NCI-H2227 (cell line): ENCODE results near the gene FMN2.
"Not testable (repeated sequence)": the region's sequence is repeated elsewhere in the genome, so short reads cannot be mapped to it uniquely, and the experiment has no call there.

Source experiments
- DNase-seq: peaks from one replicate; lab custom pipeline; 2025; ENCODE audit not compliant: unreplicated experiment; lab: John Stamatoyannopoulos, UW

Gene FMN2

DNA sequence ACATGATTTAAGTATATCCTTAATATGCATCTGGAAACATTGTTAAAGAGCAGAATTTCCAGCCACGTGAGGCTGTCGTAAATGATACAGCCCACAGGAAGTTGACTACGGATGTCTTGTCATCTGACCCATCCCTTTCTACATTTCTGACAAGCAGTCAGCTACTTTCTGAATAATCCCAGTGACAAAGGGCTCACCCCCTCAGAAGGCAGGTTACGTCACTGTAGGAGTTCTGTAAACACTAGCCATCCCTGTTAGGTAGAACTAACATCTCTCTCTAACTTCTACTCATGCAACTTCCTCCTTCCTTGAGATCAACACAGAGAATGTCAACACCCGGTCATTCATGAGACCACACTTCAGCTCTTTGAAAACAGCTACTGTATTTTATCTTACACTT is 261.1 kb downstream of the FMN2 start:
- DNase-seq, result no peak

DNA sequence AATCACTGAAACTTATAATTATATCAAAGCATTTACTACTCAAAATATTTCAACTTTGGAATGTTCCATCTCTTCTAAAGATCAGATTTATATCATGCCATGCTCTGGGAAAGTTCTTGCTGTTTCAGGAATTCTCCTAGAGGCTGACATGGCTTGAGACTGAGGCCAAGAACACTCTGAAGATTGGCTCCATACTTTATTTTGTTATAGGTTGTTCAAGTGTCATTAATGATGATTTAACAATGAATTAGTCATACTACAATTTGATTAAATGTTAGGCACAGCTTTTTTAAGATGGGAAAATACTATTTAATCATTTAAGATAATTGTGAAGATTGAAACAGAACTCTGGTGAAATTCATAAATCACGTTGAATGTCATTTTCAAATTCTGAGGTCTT is 264.9 kb downstream of the FMN2 start:
- DNase-seq, result no peak

DNA sequence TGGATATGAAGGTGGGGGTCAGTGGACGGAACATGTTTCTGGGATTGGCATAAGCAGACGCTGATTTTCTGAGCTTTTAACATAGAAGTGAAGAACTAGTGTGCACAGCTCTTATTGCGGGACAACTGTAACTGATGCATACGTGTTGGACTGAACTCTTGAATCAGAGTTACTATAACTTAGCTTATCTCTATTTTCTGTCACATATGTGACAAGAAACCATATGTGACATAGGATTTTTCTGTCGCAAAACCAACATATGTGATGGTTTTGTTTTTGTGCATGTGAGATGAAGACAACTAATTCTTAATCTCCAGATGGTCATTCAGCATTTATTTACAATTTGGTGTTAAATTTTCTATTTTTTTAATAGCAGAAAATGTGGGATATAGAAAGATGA is 270.4 kb downstream of the FMN2 start:
- no peak for DNase-seq

DNA sequence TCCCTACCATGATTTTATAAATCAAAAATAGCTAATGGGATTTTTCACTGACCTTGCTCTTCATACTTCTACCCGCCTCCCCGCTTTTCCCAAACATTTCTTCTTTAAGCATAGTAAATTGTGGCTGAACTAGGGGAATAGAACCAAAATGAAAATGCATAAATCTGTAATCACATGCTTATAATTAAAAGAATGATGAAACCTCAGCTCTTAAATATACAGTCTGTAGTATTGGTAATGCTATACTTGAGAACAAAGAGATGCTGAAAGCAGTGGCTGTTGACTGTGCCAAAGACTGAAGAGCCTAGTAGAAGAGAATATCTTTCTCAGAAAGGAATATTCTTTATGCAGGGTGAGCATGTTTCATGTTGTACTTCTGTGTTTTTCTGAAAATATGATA is 271.1 kb downstream of the FMN2 start:
- no peak for DNase-seq

DNA sequence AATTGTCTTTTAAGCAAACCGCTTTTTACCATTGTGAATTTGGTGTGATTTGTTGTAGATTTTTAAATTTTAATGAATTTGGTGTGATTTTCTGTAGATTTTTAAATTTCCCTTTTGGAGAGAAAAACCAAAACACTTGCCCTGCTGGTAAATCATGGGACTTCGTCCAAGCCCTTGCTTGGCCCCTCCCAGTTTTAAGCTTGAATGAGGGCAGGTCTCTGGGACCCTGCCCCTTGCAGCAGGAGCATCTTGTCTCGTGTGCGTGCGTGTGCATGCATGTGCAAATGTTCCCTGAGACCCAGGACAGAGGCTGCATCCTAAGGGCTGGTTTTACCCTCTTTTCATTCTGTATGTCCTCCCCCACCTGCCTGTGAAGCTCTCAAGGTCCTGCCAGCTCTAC is 271.6 kb downstream of the FMN2 start:
- no peak for DNase-seq

DNA sequence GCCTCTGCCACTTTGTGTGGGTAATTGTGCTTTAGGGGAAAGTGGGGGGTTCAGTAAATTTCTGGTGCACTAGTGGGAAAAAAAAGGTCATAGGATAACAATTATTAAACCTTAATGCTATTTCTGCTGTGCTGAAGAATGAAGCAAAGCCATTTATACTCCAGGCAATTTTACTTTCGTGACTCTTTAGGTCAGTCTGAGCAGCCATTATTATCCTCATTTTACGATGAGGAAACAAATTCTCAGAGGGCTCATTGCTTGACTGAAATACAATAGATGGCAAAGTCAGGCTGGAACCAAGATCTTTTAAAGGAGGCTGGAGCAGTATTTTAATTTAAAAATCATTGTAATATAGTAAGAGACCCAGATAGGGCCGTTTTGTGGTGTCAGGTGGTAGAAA is 272.2 kb downstream of the FMN2 start:
- DNase-seq, result no peak

DNA sequence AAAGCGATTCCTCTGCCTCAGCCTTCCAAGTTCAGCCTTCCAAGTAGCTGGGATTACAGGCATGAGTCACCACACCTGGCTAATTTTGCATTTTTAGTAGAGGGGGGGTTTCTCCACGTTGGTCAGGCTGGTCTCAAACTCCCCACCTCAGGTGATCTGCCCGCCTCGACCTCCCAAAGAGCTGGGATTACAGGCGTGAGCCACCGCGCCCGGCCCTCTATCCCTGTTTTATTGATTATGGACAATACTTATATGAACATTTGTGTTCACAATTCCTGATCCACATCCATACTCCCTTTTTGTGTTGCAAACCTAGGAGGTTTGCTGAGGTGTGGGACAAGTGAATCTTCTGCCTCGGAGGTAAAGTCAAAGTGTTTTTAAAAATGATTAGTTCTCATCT is 275.0 kb downstream of the FMN2 start:
- no peak for DNase-seq

DNA sequence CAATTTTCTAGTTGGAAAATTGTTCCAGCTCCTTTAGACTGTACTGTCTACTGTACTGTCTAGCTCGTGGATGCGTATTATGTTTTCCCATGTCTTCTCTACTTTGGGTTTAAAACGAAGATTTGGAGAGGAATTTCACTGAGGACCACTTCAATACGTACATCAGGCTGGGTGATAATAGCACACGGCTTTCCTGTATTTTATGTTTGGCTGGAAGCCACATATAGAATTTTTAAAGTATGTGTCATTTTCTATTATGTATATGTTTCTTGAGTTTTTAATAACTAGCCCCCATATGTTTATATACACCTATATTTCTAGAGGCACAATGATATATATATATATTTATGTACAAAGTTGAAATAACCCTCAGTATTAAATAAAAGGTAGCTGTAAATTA is 293.9 kb downstream of the FMN2 start:
- no peak for DNase-seq

DNA sequence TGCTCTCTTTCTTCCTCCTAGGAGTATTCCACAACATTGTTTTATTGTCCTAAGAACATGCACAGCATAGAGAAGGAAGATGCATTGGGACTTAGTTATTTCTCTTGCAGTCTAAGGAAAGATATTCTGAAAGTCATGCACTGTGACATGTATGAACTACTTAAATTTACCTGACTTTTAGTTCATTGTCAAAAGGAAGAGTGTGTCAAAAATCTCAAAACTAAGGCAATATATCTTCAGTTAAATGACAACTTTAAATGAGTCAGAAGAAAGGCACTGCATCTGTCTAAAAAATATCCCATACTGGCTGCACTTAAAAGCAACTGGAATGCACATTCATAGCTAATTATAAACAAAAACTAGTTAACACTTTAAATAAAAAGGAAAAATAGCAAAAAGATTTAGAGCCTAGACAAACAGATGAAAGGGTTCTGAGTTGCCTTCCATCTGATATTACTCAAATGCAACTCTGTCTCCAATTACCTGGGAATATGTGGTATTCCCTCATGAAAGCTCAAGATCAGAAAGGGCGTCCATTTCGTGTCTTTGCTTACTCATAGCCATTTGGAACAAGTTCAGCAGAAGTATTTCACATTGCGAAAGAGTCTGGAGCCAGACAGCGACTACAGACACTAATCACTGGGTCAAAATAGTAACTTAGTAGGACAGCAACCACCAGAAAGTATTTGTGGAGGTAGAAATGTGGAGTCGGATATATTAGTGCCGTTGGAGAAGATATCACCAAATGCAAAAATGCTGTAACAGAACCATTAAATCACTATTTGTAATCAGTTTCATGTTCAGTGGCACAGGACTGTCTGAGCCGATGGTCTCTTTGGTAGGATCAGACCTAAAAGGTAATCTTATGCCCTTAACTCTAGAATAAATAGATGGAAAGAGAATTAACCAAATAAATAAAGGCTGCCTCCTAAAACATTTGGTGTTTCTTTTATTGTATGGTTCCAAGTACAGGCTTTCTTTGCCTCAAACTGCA is 294.6 kb downstream of the FMN2 start:
- DNase-seq, result no peak

DNA sequence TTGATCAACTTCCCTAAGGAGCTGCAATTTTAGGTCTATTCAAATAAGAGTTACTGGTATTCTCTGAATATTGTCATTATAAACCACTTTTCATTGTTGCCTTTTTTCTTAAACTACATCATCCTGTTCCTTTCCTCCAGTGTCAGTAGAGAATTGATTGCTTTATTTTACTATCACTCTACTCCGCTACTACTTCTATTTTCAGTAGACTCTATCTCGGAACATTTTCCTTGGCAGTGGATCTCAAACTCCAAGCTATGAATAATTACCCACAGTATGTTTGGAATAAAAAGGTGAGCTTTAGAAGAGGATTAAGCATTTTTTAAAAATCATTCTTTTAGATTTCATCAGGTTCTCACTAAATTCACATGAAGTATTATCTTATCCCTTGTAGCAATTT is 295.4 kb downstream of the FMN2 start:
- DNase-seq, result no peak

DNA sequence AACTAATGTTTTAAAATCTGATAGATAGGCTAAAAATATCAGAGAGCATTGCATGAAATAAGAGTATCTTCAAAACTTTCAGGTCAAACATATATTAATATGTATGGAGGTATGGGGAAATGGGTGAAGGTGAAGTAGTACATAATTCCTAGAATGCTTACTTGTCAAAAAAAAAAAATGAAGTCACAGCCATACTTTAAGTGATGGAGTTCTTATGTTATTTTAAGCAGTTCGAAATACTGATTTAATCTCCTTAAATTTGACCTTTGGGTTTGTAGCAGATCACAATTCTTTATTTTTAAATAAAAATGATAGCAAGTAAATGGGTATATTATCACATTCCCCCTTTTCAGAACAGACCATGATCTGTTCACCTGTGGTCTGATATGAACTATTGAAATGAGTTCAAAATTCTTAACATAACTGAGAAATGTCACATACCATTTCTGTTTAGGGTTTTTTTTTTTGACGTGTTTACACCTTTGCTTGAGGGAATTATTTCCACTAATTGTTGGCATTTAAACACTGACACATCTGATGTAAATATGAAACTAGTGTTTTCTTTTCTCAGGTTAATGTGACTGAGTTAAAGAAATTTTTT is 300.1 kb downstream of the FMN2 start:
- no peak for DNase-seq

DNA sequence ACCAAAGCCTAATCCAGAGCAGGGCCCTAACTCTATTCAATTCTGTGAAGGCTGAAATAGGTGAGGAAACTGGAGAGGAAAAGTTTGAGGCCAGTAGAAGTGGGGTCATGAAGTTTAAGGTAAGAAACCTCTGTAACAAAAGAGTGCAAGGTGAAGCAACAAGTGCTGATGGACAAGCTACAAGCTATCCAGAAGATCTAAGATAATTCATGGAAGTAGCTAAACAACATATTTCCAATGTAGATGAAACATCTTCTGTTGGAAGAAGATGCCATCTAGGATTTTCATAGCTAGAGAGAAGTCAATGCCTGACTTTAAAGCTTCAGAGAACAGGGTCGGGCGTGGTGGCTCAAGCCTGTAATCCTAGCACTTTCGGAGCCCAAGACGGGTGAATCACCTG is 302.7 kb downstream of the FMN2 start:
- no peak for DNase-seq

DNA sequence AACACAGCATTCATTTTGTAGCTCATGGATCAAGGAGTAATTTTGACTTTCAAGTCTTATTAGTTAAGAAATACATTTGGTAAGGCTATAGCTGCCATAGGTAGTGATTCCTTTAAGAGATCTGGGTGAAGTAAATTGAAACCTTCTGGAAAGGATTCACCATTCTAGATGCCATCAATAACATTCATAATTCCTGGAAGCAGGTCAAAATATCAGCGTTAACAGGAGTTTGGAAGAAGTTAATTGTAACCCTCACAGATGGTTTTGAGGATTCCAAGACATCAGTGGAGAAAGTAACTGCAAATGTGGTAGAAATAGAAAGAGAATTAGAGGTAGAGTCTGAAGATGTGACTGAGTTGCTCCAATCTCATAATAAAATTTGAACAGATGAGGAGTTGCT is 303.7 kb downstream of the FMN2 start:
- DNase-seq, result no peak

DNA sequence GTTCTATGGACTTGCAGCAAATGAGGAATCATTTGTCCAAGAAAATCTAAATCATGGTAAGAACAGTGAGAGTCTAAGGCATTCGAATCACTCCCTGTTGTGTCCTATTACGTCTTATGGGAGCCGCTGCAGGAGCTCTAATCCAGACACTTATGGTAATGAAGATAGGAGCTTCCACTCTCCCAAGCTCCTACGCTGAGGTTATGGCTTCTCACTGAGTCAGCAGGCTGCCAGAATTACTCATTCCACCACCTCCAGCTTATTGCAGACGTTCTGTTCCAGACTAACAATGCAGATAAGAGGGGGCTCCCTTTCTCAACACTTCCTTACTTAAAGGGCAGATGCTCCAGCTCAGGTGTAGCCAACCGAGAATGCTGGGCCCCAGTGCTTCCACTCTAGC is 307.7 kb downstream of the FMN2 start:
- DNase-seq, result no peak

DNA sequence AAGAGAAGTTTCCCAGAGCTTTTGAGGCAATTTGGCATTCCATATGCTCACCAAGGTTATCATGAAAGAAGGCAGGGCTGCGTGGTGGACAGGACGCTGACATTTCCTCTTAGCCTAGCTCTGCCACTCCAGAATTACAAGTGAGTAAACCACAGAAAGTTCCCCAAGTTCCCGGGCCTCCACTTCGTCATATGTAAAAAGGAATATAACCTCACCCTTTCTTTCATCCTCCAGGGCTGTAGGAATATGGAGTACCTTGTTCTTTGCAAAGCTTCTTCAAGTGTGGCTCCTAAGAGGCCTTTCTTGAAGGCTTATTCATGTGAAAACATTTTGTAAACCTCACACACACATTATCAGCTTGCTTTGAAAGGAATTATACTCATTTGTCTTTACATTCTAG is 310.0 kb downstream of the FMN2 start:
- DNase-seq, result no peak

DNA sequence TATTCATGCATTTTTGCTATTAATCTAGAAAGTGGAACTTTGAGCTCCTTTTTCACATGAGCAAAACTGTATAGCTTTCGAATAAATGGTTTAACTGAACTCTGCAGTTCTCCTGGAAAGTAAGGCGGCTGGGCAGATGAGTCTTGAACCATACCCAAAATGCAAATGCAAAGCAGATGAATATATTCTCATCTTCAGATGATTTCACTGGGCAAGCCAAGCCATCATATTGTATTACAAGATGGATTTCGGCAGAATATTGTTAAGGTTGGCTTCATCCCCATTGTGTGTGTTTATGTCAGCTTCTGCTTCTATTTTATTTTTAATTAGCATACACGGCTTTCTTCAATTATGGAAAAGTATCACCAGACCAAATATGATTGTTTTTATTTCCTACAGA is 310.6 kb downstream of the FMN2 start:
- no peak for DNase-seq

DNA sequence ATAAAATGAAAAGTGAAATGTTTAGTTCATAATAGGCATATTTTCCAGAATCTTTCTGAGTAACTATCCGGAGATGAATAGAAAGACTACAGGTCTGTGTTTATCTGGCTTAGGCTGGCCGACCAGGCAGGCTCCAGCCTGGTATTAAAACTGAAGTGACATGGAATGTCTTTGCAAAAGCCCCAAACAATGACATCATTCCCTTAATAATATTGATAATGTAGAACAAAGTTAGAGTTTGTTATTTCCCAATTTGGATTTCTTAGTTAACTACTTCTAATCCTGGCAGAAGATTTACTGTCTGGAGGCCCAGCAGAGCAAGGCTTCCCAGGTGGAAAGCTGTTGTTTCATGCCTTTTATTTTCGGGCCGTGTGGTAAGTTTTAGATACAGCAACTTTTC is 312.6 kb downstream of the FMN2 start:
- no peak for DNase-seq

DNA sequence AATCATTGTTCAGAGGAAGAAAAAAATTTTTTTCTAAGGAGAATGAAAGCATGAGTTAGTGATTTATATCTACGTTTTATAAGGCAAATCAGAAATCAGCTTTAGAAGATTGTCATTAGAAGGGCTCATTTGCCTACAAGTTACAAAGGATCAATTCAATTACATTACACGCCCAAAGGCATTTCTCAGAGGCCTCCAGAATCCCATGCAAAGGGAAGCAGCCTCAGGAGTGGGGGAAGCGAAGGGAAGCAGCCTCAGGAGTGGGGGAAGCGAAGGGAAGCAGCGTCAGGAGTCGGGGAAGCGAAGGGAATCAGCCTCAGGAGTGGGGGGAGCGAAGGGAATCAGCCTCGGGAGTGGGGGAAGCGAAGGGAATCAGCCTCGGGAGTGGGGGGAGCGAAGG is 314.1 kb downstream of the FMN2 start:
- no peak for DNase-seq

DNA sequence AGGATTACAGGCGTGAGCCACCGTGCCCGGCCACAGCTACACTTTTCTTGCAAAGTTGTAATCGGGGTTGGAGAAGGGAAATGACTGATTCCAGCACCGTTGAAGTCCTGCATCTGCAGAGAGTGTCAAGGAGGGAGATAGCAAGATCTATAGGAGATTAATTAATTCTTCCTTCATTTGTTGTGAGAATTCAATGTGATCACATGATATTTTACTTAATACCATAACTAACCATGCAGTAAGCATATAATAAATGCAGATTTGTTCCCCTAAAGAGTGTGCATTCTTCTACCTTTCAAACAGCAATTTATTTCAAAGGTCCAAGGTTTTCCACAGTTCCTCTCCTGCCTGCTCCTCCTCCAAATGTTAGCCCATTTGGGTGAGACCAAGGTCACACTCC is 315.7 kb downstream of the FMN2 start:
- no peak for DNase-seq

DNA sequence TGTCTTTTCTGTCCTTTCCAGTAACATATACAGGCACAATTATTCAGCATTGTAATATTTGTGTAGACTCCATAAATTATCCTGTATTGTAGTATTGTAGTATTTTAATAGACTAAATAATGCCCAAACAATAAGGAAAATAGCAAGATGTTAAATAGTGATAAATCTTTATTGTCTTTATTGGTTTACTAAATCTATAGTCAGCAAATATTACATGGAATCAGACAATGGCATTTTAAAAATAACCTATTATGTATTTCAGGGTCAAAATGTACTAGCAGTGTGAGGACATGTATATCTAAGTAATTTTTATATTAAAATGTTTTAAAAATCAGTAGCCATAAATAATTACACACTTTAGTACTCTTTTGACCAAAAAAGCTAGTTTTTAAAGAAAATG is 317.9 kb downstream of the FMN2 start:
- DNase-seq, result no peak

DNA sequence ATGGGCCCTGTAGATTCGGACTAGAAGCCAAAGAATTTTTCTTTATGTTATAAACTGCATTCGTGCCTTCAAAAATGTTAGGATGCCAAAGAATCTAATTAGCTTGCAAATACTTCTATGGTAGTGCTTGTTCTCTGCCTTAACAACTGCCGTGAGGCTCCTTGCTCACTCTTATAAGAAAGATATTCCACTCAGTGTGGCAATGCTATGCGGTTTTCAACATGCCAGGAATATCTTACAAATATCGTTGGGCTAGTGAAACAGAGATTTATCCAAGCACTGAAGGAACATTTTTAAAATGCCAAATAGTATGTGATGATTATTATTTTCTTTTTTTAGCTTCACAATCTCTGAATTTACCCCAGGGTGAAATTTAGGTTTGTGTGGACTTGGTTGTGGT is 322.0 kb downstream of the FMN2 start:
- DNase-seq, result no peak

DNA sequence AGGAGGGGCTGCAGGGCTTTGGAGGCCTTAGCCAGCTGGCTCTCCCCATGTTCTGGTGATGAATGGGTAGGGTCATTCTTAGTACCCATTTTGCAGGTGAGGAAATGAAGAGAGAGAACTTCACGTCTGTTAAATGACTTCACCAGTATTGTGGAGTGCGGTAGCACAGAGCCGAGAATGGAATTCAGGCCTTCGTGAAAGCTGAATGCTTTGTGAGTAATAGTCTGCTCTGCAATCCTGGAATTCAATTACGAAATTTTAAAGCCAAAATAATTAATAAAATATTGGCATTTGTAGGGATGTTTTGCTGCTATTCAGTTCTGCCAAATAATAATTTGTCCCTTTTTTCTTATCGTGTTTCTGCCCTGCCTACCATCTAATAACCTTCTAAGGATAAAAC is 322.6 kb downstream of the FMN2 start:
- no peak for DNase-seq

DNA sequence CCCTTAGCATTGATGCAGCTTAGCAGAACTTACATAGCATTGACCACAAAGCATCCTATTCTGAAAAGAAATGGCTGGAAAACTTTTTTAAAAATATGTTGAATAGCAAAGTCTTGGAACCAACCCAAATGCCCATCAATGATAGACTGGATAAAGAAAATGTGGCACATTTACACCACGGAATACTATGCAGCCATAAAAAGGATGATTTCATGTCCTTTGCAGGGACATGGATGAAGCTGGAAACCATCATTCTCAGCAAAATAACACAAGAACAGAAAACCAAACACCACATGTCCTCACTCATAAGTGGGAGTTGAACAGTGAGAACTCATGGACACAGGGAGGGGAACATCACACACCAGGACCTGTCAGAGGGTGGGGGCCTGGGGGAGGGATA is 323.3 kb downstream of the FMN2 start:
- DNase-seq, result not testable (repeated sequence)
